Measurements from ENCODE around the gene ARHGAP24. TPM values are rescaled to one million over a fixed set of nuclear protein-coding genes. Genes with fewer than 3 reads are reported as not detected.

The ARHGAP24 gene
- total RNA-seq, 1 donor, result 56.6 TPM

GRCh38 chr4:85492336-85492735, 17.4 kb downstream of the ARHGAP24 start:
- H3K4me3 ChIP-seq (ENCODE audit: low read depth, low read length), result no peak overlapping the region
- no peak for DNase-seq (ENCODE audit: low read depth)
- no peak for TF ChIP-seq CTCF (IDR thresholded peaks at IDR 0.05; ENCODE audit: insufficient read depth, low read depth, low read length)

GRCh38 chr4:85495621-85496020, 20.7 kb downstream of the ARHGAP24 start:
- DNase-seq (ENCODE audit: low read depth), result no peak
- peak overlapping the region; percentile 4 for H3K4me3 ChIP-seq (ENCODE audit: low read depth, low read length)
- TF ChIP-seq CTCF (IDR thresholded peaks at IDR 0.05; ENCODE audit: insufficient read depth, low read depth, low read length), result no peak

- no peak for TF ChIP-seq CTCF (IDR thresholded peaks at IDR 0.05; ENCODE audit: insufficient read depth, low read depth, low read length)
- peak overlapping the region; percentile 4 for H3K4me3 ChIP-seq (ENCODE audit: low read depth, low read length)
- peak; percentile 65 for DNase-seq (ENCODE audit: low read depth)
These were observed 21.3 kb downstream of the ARHGAP24 start for GRCh38 chr4:85496126-85496849.

GRCh38 chr4:85496933-85497332, 22.0 kb downstream of the ARHGAP24 start:
- H3K4me3 ChIP-seq (ENCODE audit: low read depth, low read length), result peak overlapping the region; percentile 3
- TF ChIP-seq CTCF (IDR thresholded peaks at IDR 0.05; ENCODE audit: insufficient read depth, low read depth, low read length), result no peak

GRCh38 chr4:85498068-85498733, 23.3 kb downstream of the ARHGAP24 start:
- TF ChIP-seq CTCF (IDR thresholded peaks at IDR 0.05; ENCODE audit: insufficient read depth, low read depth, low read length), result no peak
- DNase-seq (ENCODE audit: low read depth), result peak; percentile 79
- H3K4me3 ChIP-seq (ENCODE audit: low read depth, low read length), result no peak overlapping the region

More at GRCh38 chr4:85496933-85497332, 22.0 kb downstream of the ARHGAP24 start:
- DNase-seq (ENCODE audit: low read depth), result peak; percentile 81

- no peak for DNase-seq (ENCODE audit: low read depth)
These were observed 24.6 kb downstream of the ARHGAP24 start for GRCh38 chr4:85499573-85499972.

More at GRCh38 chr4:85499573-85499972, 24.6 kb downstream of the ARHGAP24 start:
- no peak overlapping the region for H3K4me3 ChIP-seq (ENCODE audit: low read depth, low read length)
- no peak for TF ChIP-seq CTCF (IDR thresholded peaks at IDR 0.05; ENCODE audit: insufficient read depth, low read depth, low read length)
